PC-9 (cell line): Measurements from ENCODE around the gene SLC25A21.

Experiments used
- CTCF ChIP-seq: fragments of 200-600 bp; sonication (generic); conservative IDR thresholded peaks from 2 replicates; pipeline ENCODE4 v1.6.1; 2017; ENCODE audit warnings: mixed run types, antibody characterized with exemption, mild to moderate bottlenecking, moderate library complexity
- EZH2 ChIP-seq: fragments of 200-600 bp; sonication (generic); IDR thresholded peaks from 2 replicates; pipeline ENCODE4 v1.8.0; 2017; ENCODE audit warnings: antibody characterized with exemption, low read depth

DNA sequence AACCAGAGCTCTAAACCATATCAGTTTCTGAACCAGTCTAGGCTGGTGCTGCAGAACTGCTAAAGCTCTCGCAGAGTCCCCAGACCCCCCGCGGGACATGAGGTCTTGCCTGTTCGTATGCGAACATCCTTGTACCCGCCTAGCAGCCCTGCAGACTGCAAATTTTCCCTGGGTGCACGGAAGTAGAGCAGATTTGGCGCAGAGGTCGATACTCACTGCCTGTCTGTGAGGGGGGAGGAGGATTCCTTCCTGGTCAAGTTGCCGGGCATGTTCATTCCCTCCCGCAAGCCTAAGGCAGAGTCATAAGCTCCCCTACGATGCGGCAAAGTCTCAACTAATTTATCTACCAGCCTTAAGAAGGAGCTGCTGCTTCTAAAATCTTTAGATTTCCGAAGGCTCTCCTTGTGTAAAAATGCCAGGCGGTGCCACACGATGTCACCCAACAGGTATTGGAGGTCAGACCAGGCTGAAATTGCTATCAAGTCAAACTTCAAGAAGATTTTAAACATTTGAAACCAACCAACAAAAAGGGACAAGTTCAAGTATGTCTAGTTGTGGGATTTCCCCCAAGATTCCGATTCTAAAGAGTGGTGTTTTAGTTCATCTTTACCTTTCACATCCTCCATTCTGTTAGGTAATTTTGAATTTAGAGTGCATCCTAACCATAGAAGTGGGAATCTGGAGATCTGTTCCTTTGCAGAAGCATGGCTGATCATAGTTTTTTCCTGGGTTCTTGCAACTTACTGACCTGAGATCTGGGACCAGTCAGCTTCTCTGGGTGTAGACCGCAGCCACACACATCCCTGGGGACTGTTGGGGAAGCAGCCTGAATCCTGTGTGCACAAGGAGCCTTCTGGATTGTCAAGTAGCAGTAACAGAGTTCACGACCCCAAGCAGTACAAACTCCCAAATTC is 512.3 kb downstream of the SLC25A21 start:
- TF ChIP-seq CTCF = no peak
- TF ChIP-seq EZH2 = no peak
